Lower leg skin (tissue), 4 donors: Measurements from ENCODE around the gene SCYGR4. TPM values are rescaled to one million over a fixed set of nuclear protein-coding genes. Genes with fewer than 3 reads are reported as not detected.
A peak's percentile ranks its signal among the peaks of the same experiment; 100 is the strongest.

Experiments
- DNase-seq, 2 donors: peaks; one replicate each; pipeline ENCODE4 v3.0.0-alpha.2; 2019; ENCODE audit warnings: low spot score in 2 of 2
- H3K4me3 ChIP-seq: fragments of 200-600 bp; sonication (generic); 2 replicates; pipeline ENCODE4 v1.5.1; 2017; ENCODE audit warnings: mild to moderate bottlenecking, low read depth; ENCODE audit not compliant: poor library complexity, severe bottlenecking
- POLR2A ChIP-seq, 2 donors: fragments of 450-650 bp; IDR thresholded peaks; one replicate each; pipeline ENCODE4 v1.6.1; 2016 to 2017; ENCODE audit warnings: antibody characterized with exemption in 2 of 2, mild to moderate bottlenecking in 1 of 2, moderate library complexity in 1 of 2
- WGBS, 2 donors: methylation state at CpG; one replicate each; pipeline ENCODE4 v1.1.5; 2018; 5-methylcytosine and 5-hydroxymethylcytosine counted together
- intact Hi-C: fragments of 100-400 bp; cut with DNase I; formaldehyde crosslinking; loops from one replicate; pipeline ENCODE4 v1.15.0; 2023; ENCODE audit warnings: low total_unique reads
- total RNA-seq, 4 donors: library from RNA; depleted of rRNA; stranded (reverse); fragments of >200 nt; gene quantifications; one replicate each; pipeline ENCODE4 v1.1.0, GENCODE V29; 2016
- TF ChIP-seq, protein P1 (sequence below), 3 donors: fragments of 450-650 bp; IDR thresholded peaks; one replicate each; pipeline ENCODE4 v1.5.1; 2016; ENCODE audit warnings: antibody characterized with exemption in 3 of 3, mild to moderate bottlenecking in 3 of 3, moderate library complexity in 2 of 3

The SCYGR4 gene
- total RNA-seq, 4 donors from 2014 or later: 5.1 TPM; not detected in 3

DNA sequence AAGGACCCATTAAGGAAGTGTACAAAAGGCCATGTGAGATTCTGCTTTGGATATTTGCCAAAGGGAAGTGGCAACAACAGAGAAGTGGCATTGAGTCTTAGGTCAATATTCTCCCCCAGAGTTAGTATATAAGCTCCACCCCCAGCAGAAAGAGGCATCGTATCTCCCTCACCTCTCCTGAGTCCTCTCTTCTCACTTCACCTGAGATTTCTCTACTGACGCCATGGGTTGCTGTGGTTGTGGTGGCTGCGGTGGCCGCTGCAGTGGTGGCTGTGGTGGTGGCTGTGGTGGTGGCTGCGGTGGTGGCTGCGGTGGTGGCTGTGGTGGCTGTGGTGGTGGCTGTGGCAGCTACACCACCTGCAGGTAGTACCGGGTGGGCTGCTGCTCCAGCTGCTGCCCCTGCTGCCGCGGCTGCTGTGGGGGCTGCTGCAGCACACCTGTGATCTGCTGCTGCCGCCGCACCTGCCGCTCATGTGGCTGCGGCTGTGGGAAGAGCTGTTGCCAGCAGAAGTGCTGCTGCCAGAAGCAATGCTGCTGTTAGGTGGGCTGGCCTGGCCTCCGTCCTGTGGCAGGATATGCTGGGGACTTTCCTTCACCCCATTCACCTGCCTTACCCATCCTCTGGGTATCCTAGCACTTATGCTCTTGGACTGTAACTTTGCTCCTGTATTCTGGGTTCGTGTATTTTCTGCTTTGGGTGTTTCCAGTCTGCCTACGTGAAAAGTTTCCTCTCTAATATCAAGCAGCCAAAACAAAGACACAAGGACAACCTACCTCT is 8.5 kb upstream of the SCYGR4 start:
- intact Hi-C loops: no loop called here
- TF ChIP-seq, protein P1, sequence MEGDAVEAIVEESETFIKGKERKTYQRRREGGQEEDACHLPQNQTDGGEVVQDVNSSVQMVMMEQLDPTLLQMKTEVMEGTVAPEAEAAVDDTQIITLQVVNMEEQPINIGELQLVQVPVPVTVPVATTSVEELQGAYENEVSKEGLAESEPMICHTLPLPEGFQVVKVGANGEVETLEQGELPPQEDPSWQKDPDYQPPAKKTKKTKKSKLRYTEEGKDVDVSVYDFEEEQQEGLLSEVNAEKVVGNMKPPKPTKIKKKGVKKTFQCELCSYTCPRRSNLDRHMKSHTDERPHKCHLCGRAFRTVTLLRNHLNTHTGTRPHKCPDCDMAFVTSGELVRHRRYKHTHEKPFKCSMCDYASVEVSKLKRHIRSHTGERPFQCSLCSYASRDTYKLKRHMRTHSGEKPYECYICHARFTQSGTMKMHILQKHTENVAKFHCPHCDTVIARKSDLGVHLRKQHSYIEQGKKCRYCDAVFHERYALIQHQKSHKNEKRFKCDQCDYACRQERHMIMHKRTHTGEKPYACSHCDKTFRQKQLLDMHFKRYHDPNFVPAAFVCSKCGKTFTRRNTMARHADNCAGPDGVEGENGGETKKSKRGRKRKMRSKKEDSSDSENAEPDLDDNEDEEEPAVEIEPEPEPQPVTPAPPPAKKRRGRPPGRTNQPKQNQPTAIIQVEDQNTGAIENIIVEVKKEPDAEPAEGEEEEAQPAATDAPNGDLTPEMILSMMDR (IDR thresholded peaks at IDR 0.05): no peak
- TF ChIP-seq POLR2A (IDR thresholded peaks at IDR 0.05): no peak
- H3K4me3 ChIP-seq: no peak overlapping the region
- WGBS, 2 donors: 70 to 78% methylated on average over 16 of the region's 16 CpGs
- peak; percentile 26 to 34 for DNase-seq

DNA sequence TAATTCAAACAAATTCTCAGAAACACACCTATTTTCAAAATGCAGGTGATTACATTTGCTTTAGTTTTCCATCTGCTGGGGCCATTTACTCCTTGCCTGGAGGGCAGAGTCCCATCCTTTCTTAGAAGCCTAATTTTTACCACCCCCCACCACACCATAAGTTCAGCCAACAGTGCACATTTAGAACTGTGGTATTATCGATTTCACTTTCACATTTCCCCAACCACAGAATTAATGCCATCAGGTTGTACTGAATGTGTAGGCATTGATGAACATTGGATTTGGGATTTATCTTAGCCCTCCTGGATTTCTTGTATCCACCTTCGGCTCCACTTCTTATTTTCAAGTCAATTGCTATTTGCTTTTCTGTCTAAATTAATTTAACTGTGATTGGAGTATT is 7.2 kb upstream of the SCYGR4 start:
- WGBS, 2 donors: 87% methylated on average over 2 of the region's 2 CpGs

DNA sequence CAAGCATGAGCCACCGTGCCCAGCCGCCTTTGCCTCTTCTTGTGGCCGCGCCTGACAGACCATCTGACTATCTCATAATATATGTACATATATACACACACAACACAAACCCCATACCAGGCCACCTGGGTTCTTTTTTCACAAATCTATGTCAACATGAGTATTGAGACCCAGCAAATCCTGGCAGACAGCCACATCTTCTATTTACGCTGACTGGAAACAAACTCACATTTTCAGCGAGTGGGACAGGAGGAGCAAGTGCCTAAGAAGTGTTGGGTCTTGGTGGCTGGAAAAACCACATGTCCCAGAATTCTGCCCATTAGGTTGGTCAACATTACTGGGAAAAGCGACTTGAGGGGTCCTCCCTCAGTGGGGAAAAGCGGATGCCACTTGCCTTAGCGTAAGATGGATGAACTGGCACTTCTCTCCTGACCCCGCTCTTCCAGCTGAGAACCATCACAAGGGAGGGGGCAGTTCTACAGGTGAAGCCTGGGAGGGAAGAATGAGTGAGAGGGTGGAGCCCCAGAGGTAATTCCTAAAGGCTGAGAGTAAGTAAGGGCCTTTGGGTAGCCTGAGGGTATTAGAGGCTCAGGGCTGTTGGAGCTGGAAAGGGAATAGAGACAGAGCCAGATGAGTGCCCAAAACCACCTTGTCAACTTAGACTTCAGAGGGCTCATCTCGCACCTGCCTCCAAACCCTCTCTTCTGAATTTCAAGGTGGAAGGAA is 4.6 kb upstream of the SCYGR4 start:
- intact Hi-C loops: no loop called here
- TF ChIP-seq POLR2A (IDR thresholded peaks at IDR 0.05): no peak
- TF ChIP-seq, protein P1 (IDR thresholded peaks at IDR 0.05): no peak
- H3K4me3 ChIP-seq: no peak overlapping the region
- no peak for DNase-seq
- WGBS, 2 donors: 85 to 87% methylated on average over 11 of the region's 11 CpGs

More for the DNA sequence above, 7.2 kb upstream of the SCYGR4 start:
- TF ChIP-seq, protein P1 (IDR thresholded peaks at IDR 0.05): no peak
- TF ChIP-seq POLR2A (IDR thresholded peaks at IDR 0.05): no peak
- H3K4me3 ChIP-seq: no peak overlapping the region
- intact Hi-C loops: no loop called here
- DNase-seq: no peak

DNA sequence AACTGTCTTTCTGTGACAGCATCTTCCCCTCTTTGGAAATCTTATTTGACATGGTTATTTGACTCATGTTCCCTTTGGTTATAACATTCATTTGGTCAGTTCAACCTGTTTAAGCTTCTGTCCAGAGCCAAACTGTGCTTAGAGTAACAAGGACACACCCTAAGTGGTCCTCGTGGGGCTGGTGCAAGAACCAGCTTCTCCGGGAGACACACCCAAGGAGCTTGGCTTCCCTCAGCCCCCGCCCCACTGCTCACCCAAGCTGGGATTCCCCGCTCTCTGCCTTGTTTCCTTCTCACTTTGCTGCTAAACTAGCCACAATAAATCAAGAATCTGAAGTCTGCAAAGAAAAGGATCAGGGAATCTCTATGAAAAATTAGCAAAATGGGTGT is 4.0 kb upstream of the SCYGR4 start:
- WGBS, 2 donors: 51 to 60% methylated on average over 4 of the region's 4 CpGs
- TF ChIP-seq POLR2A (IDR thresholded peaks at IDR 0.05): no peak
- TF ChIP-seq, protein P1 (IDR thresholded peaks at IDR 0.05): no peak
- H3K4me3 ChIP-seq: no peak overlapping the region
- intact Hi-C loops: no loop called here
- DNase-seq: no peak

DNA sequence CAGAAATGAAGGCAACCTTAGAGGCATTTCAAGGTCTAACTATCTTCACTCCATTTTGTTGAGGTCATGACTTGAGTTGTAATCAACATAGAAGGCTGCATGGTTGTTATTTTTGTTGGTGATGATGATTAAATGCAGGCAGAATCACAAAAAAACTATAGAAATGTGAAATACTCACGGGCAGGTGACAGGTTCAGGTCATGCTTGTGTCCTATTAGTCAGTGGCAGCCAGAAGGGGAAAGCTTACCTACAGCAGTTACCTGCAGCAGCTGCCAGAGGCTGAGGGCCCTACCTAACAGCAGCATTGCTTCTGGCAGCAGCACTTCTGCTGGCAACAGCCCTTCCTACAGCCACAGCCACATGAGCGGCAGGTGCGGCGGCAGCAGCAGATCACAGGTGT is 3.1 kb upstream of the SCYGR4 start:
- intact Hi-C loops: no loop called here
- no peak overlapping the region for H3K4me3 ChIP-seq
- TF ChIP-seq, protein P1 (IDR thresholded peaks at IDR 0.05): no peak
- TF ChIP-seq POLR2A (IDR thresholded peaks at IDR 0.05): no peak
- DNase-seq: no peak
- 83 to 96% methylated on average over 4 of the region's 4 CpGs for WGBS, 2 donors
